Nephron progenitor cell (in vitro differentiated cells): Measurements from ENCODE around the gene PLXNA1.
A peak's percentile ranks its signal among the peaks of the same experiment; 100 is the strongest.

Experiments
- DNase-seq: peaks from one replicate; pipeline ENCODE4 v3.0.0; 2021
- H3K27ac Mint-ChIP-seq: 2 replicates; pipeline ENCODE4 v1.8.0; 2021; ENCODE audit warnings: mild to moderate bottlenecking, moderate library complexity, mixed read lengths
- H3K27me3 Mint-ChIP-seq: 2 replicates; pipeline ENCODE4 v1.8.0; 2021; ENCODE audit warnings: mild to moderate bottlenecking, low read depth, mixed read lengths; ENCODE audit not compliant: poor library complexity
- H3K36me3 Mint-ChIP-seq: 2 replicates; pipeline ENCODE4 v1.8.0; 2021; ENCODE audit warnings: low read depth, mixed read lengths
- H3K4me1 Mint-ChIP-seq: 2 replicates; pipeline ENCODE4 v1.8.0; 2021; ENCODE audit warnings: mixed read lengths
- H3K4me3 Mint-ChIP-seq: 2 replicates; pipeline ENCODE4 v1.8.0; 2021; ENCODE audit warnings: mild to moderate bottlenecking, moderate library complexity, mixed read lengths
- H3K9me3 Mint-ChIP-seq: 2 replicates; pipeline ENCODE4 v1.8.0; 2021; ENCODE audit warnings: mild to moderate bottlenecking, moderate library complexity, mixed read lengths
- TF ChIP-seq, protein P1 (sequence below): fragments of 200-600 bp; sonication (generic); IDR thresholded peaks from 2 replicates; pipeline ENCODE4 v1.5.0; 2021; ENCODE audit warnings: antibody characterized with exemption

Gene PLXNA1

GRCh38 chr3:127001486-127002194 lies 18.7 kb downstream of the PLXNA1 start:
- no peaks in the 10 kb centered on the region for H3K36me3 Mint-ChIP-seq
- peaks cover 20% of the 10 kb centered on the region for H3K4me1 Mint-ChIP-seq
- H3K27me3 Mint-ChIP-seq, result no peaks in the 10 kb centered on the region
- TF ChIP-seq, protein P1, sequence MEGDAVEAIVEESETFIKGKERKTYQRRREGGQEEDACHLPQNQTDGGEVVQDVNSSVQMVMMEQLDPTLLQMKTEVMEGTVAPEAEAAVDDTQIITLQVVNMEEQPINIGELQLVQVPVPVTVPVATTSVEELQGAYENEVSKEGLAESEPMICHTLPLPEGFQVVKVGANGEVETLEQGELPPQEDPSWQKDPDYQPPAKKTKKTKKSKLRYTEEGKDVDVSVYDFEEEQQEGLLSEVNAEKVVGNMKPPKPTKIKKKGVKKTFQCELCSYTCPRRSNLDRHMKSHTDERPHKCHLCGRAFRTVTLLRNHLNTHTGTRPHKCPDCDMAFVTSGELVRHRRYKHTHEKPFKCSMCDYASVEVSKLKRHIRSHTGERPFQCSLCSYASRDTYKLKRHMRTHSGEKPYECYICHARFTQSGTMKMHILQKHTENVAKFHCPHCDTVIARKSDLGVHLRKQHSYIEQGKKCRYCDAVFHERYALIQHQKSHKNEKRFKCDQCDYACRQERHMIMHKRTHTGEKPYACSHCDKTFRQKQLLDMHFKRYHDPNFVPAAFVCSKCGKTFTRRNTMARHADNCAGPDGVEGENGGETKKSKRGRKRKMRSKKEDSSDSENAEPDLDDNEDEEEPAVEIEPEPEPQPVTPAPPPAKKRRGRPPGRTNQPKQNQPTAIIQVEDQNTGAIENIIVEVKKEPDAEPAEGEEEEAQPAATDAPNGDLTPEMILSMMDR, result no peak
- no peak overlapping the region for H3K27ac Mint-ChIP-seq
- DNase-seq, result no peak
- no peak overlapping the region for H3K4me3 Mint-ChIP-seq
- no peaks in the 10 kb centered on the region for H3K9me3 Mint-ChIP-seq

GRCh38 chr3:127002195-127003174 lies 19.6 kb downstream of the PLXNA1 start:
- DNase-seq, result peak; percentile 86
- Mint-ChIP-seq H3K9me3 (no peaks in the 10 kb centered on the region), H3K36me3 (no peaks in the 10 kb centered on the region)

GRCh38 chr3:127003175-127003555 lies 20.2 kb downstream of the PLXNA1 start:
- no peak overlapping the region for H3K4me3 Mint-ChIP-seq
- peaks cover 16% of the 10 kb centered on the region for H3K4me1 Mint-ChIP-seq
- H3K27me3 Mint-ChIP-seq, result no peaks in the 10 kb centered on the region
- H3K36me3 Mint-ChIP-seq, result no peaks in the 10 kb centered on the region
- no peak for DNase-seq
- H3K9me3 Mint-ChIP-seq, result no peaks in the 10 kb centered on the region
- TF ChIP-seq, protein P1, result no peak
- no peak overlapping the region for H3K27ac Mint-ChIP-seq

More at GRCh38 chr3:127002195-127003174, 19.6 kb downstream of the PLXNA1 start:
- TF ChIP-seq, protein P1, result peak; percentile 47
- H3K27ac Mint-ChIP-seq, result peak overlapping the region; percentile 81
- no peaks in the 10 kb centered on the region for H3K27me3 Mint-ChIP-seq
- H3K4me1 Mint-ChIP-seq, result peaks cover 20% of the 10 kb centered on the region
- no peak overlapping the region for H3K4me3 Mint-ChIP-seq

- H3K27me3 Mint-ChIP-seq, result no peaks in the 10 kb centered on the region
Measured at GRCh38 chr3:127003601-127004280, 20.8 kb downstream of the PLXNA1 start.

DNA sequence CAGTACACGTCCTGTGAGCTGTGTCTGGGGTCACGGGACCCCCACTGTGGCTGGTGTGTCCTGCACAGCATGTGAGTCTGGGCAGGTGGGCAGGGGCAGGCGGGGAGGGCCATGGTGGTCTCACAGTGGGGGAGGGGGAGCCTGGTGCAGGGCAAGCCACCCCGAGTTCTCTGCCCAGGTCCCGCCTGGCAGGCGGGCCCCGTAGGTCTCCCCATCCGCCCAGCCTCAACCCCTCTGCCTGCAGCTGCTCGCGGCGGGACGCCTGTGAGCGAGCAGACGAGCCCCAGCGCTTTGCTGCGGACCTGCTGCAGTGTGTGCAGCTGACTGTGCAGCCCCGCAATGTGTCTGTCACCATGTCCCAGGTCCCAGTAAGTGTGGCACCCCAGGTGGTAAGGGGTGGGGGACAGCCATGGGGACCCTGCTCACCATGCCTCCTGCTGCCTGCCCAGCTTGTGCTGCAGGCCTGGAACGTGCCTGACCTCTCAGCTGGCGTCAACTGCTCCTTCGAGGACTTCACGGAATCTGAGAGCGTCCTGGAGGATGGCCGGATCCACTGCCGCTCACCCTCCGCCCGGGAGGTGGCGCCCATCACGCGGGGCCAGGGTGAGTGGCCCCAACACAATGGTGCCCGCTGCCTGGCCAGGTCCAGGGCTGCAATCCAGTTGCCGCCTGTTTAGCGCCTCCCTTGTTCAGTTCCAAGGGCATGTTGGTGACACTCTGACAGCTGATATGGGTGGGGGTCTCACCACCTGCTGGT lies 21.9 kb downstream of the PLXNA1 start:
- H3K36me3 Mint-ChIP-seq, result no peaks in the 10 kb centered on the region
- DNase-seq, result no peak
- TF ChIP-seq, protein P1, result no peak
- peaks cover 23% of the 10 kb centered on the region for H3K4me1 Mint-ChIP-seq
- no peak overlapping the region for H3K4me3 Mint-ChIP-seq
- no peaks in the 10 kb centered on the region for H3K9me3 Mint-ChIP-seq
- no peak overlapping the region for H3K27ac Mint-ChIP-seq
- no peaks in the 10 kb centered on the region for H3K27me3 Mint-ChIP-seq

More at GRCh38 chr3:127003601-127004280, 20.8 kb downstream of the PLXNA1 start:
- H3K27ac Mint-ChIP-seq, result no peak overlapping the region
- H3K4me1 Mint-ChIP-seq, result peaks cover 16% of the 10 kb centered on the region
- no peak for DNase-seq
- TF ChIP-seq, protein P1, result no peak
- H3K36me3 Mint-ChIP-seq, result no peaks in the 10 kb centered on the region
- H3K9me3 Mint-ChIP-seq, result no peaks in the 10 kb centered on the region
- no peak overlapping the region for H3K4me3 Mint-ChIP-seq
